ENCODE results near the gene CDC25A. TPM values are rescaled to one million over a fixed set of nuclear protein-coding genes. Genes with fewer than 3 reads are reported as not detected.

CDC25A gene
- total RNA-seq, 1 donor from 2014 or later: 3.5 TPM

DNA sequence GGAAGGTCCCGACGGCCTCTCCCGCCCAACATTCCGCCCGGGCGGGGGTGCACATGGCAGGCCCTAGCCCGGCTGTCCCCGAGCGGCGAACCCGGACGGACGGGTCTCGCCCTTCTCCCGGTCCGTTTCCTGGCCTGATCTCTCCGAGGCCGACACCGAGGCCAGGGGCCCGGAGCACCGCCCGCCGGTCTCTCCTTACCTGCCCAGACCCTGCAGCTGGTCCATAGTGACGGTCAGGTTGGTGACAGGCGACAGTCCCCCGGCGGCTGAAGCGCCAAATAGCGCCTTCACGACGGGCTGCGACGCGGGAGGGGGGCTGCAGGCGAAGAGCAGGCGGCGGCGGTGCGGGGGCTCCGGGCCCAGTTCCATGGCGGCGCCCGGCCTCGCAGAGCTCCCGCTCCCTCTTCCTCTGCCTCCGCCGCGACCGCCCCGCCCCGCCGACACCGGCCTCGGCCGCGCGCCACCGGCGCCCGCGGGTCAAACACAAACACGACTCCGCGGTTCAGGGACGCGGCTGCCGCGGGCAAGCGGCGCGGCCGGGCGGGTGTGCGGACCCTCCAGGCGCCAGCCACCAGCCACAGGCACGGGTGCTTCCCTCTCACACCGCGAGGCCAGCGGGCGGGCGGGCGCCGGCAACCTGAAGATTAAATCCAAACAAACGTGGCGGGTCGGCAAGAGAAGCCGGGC, 495 bp downstream of the CDC25A start:
- DNase-seq (ENCODE audit: extremely low spot score, unreplicated experiment): peak; percentile 89
- H3K36me3 Mint-ChIP-seq (ENCODE audit: unreplicated experiment): peaks cover 6% of the 10 kb centered on the region
- H3K27ac Mint-ChIP-seq (ENCODE audit: unreplicated experiment): peak overlapping the region; percentile 83
- no peaks in the 10 kb centered on the region for H3K9me3 Mint-ChIP-seq (ENCODE audit: unreplicated experiment)
- TF ChIP-seq, protein P1, sequence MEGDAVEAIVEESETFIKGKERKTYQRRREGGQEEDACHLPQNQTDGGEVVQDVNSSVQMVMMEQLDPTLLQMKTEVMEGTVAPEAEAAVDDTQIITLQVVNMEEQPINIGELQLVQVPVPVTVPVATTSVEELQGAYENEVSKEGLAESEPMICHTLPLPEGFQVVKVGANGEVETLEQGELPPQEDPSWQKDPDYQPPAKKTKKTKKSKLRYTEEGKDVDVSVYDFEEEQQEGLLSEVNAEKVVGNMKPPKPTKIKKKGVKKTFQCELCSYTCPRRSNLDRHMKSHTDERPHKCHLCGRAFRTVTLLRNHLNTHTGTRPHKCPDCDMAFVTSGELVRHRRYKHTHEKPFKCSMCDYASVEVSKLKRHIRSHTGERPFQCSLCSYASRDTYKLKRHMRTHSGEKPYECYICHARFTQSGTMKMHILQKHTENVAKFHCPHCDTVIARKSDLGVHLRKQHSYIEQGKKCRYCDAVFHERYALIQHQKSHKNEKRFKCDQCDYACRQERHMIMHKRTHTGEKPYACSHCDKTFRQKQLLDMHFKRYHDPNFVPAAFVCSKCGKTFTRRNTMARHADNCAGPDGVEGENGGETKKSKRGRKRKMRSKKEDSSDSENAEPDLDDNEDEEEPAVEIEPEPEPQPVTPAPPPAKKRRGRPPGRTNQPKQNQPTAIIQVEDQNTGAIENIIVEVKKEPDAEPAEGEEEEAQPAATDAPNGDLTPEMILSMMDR (IDR thresholded peaks at IDR 0.05): no peak
- peak overlapping the region; percentile 85 for H3K4me3 Mint-ChIP-seq (ENCODE audit: unreplicated experiment)
- H3K27me3 Mint-ChIP-seq (ENCODE audit: unreplicated experiment): no peaks in the 10 kb centered on the region
- peaks cover 16% of the 10 kb centered on the region for H3K4me1 Mint-ChIP-seq (ENCODE audit: unreplicated experiment)

DNA sequence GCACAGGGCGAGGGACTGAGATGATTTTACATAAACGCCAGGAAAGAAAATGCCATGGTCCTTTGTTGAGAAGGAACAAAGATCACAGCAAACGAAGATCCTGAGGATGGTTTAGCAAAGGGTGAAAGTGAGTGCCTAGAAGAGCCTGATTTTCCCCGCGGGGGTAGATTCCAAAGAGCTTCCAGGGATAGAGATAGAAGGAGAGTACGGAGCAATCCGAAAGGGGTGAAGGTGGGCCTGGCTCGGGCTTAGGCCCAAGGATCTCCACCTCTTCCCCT, 977 bp downstream of the CDC25A start:
- Mint-ChIP-seq H3K4me3 (ENCODE audit: unreplicated experiment) (peak overlapping the region; percentile 78), H3K27me3 (ENCODE audit: unreplicated experiment) (no peaks in the 10 kb centered on the region), H3K36me3 (ENCODE audit: unreplicated experiment) (peaks cover 9% of the 10 kb centered on the region), H3K9me3 (ENCODE audit: unreplicated experiment) (no peaks in the 10 kb centered on the region), H3K4me1 (ENCODE audit: unreplicated experiment) (peaks cover 16% of the 10 kb centered on the region), H3K27ac (ENCODE audit: unreplicated experiment) (peak overlapping the region; percentile 83)
- no peak for DNase-seq (ENCODE audit: extremely low spot score, unreplicated experiment)
- TF ChIP-seq, protein P1 (IDR thresholded peaks at IDR 0.05): no peak

DNA sequence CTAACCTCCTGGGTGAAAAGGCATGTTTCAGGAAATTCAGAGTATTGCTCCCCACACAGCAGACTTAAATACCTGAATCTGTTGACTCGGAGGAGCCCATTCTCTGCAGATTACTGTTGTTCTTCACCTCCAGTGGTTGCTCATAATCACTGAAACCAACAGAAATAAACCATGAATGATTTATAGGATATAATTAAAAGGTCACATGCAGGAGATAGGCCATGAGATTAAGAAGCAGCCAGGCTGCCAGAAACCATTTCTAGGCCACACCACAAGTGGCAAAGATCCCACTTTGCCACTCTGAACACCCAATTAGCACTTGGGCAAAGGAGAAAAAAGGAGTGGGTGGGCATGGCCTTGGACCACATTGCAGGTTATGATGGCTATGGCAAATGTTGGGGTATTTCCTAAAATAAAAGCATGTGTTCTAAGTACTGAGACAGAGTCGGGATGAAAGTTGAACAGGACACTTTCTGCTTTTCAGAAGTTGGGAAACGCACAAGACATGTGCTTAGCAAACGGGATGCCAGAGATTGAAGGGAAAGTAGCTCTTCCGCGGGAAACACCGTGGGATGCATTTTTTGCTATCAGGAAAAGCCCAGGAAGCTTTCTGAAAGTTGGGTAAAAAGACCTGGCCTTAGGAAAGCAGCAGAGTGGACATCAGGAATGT, 1.5 kb downstream of the CDC25A start:
- Mint-ChIP-seq H3K27me3 (ENCODE audit: unreplicated experiment) (no peaks in the 10 kb centered on the region), H3K4me1 (ENCODE audit: unreplicated experiment) (peaks cover 16% of the 10 kb centered on the region), H3K9me3 (ENCODE audit: unreplicated experiment) (no peaks in the 10 kb centered on the region), H3K36me3 (ENCODE audit: unreplicated experiment) (peaks cover 13% of the 10 kb centered on the region), H3K4me3 (ENCODE audit: unreplicated experiment) (peak overlapping the region; percentile 78), H3K27ac (ENCODE audit: unreplicated experiment) (peak overlapping the region; percentile 83)
- TF ChIP-seq, protein P1 (IDR thresholded peaks at IDR 0.05): no peak
- DNase-seq (ENCODE audit: extremely low spot score, unreplicated experiment): no peak

DNA sequence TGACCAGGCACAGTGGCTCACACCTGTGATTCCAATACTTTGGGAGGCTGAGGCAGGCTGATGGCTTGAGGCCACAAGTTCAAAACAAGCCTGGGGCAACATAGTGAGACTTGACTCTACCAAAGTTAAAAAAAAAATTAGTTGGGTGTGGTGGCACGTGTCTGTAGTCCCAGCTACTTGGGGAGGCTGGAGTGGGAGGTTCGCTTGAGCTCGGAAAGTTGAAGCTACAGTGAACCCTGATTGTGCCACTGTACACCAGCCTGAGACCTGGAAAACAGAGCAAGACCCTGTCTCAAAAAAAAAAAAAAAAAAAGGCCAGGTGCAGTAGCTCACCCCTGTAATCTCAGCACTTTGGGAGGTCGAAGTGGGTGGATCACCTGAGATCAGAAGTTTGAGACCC, 3.1 kb downstream of the CDC25A start:
- TF ChIP-seq, protein P1 (IDR thresholded peaks at IDR 0.05): no peak
- Mint-ChIP-seq H3K27ac (ENCODE audit: unreplicated experiment) (no peak overlapping the region), H3K9me3 (ENCODE audit: unreplicated experiment) (no peaks in the 10 kb centered on the region), H3K4me1 (ENCODE audit: unreplicated experiment) (peaks cover 16% of the 10 kb centered on the region), H3K36me3 (ENCODE audit: unreplicated experiment) (peaks cover 23% of the 10 kb centered on the region), H3K27me3 (ENCODE audit: unreplicated experiment) (no peaks in the 10 kb centered on the region), H3K4me3 (ENCODE audit: unreplicated experiment) (no peak overlapping the region)
- DNase-seq (ENCODE audit: extremely low spot score, unreplicated experiment): no peak

DNA sequence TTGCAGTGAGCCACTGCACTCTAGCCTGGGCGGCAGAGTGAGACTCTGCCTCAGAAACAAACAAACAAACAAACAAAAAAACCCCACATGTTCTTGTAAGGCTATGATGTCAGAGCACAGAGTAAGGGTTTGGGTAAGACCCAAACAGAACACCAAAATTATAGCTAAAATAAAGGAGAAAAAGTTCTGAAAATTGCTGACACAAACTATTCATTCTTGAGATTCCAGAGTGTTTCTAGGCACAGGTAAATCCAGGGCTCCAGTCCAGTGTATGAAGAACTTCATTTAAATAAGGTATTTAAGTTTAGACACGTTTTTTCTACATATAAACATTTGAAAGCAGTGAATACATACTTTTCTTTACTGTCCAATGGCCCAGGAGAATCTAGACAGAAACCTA, 3.9 kb downstream of the CDC25A start:
- H3K4me3 Mint-ChIP-seq (ENCODE audit: unreplicated experiment): no peak overlapping the region

More for the DNA sequence above, 3.9 kb downstream of the CDC25A start:
- no peak for DNase-seq (ENCODE audit: extremely low spot score, unreplicated experiment)
- H3K27ac Mint-ChIP-seq (ENCODE audit: unreplicated experiment): no peak overlapping the region
- H3K4me1 Mint-ChIP-seq (ENCODE audit: unreplicated experiment): peaks cover 16% of the 10 kb centered on the region
- no peaks in the 10 kb centered on the region for H3K27me3 Mint-ChIP-seq (ENCODE audit: unreplicated experiment)
- H3K36me3 Mint-ChIP-seq (ENCODE audit: unreplicated experiment): peaks cover 23% of the 10 kb centered on the region
- TF ChIP-seq, protein P1 (IDR thresholded peaks at IDR 0.05): no peak
- H3K9me3 Mint-ChIP-seq (ENCODE audit: unreplicated experiment): no peaks in the 10 kb centered on the region

Data from osteocyte (in vitro differentiated cells).